GM21447 (cell line): ENCODE results near the gene BCORL1.

Experiments
- ATAC-seq: cut with Tn5 transposase; IDR thresholded peaks from one replicate; pipeline ENCODE4 v1.9.1; 2021; ENCODE audit not compliant: unreplicated experiment

BCORL1 gene, protein sequence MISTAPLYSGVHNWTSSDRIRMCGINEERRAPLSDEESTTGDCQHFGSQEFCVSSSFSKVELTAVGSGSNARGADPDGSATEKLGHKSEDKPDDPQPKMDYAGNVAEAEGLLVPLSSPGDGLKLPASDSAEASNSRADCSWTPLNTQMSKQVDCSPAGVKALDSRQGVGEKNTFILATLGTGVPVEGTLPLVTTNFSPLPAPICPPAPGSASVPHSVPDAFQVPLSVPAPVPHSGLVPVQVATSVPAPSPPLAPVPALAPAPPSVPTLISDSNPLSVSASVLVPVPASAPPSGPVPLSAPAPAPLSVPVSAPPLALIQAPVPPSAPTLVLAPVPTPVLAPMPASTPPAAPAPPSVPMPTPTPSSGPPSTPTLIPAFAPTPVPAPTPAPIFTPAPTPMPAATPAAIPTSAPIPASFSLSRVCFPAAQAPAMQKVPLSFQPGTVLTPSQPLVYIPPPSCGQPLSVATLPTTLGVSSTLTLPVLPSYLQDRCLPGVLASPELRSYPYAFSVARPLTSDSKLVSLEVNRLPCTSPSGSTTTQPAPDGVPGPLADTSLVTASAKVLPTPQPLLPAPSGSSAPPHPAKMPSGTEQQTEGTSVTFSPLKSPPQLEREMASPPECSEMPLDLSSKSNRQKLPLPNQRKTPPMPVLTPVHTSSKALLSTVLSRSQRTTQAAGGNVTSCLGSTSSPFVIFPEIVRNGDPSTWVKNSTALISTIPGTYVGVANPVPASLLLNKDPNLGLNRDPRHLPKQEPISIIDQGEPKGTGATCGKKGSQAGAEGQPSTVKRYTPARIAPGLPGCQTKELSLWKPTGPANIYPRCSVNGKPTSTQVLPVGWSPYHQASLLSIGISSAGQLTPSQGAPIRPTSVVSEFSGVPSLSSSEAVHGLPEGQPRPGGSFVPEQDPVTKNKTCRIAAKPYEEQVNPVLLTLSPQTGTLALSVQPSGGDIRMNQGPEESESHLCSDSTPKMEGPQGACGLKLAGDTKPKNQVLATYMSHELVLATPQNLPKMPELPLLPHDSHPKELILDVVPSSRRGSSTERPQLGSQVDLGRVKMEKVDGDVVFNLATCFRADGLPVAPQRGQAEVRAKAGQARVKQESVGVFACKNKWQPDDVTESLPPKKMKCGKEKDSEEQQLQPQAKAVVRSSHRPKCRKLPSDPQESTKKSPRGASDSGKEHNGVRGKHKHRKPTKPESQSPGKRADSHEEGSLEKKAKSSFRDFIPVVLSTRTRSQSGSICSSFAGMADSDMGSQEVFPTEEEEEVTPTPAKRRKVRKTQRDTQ (N-terminal part only)

DNA sequence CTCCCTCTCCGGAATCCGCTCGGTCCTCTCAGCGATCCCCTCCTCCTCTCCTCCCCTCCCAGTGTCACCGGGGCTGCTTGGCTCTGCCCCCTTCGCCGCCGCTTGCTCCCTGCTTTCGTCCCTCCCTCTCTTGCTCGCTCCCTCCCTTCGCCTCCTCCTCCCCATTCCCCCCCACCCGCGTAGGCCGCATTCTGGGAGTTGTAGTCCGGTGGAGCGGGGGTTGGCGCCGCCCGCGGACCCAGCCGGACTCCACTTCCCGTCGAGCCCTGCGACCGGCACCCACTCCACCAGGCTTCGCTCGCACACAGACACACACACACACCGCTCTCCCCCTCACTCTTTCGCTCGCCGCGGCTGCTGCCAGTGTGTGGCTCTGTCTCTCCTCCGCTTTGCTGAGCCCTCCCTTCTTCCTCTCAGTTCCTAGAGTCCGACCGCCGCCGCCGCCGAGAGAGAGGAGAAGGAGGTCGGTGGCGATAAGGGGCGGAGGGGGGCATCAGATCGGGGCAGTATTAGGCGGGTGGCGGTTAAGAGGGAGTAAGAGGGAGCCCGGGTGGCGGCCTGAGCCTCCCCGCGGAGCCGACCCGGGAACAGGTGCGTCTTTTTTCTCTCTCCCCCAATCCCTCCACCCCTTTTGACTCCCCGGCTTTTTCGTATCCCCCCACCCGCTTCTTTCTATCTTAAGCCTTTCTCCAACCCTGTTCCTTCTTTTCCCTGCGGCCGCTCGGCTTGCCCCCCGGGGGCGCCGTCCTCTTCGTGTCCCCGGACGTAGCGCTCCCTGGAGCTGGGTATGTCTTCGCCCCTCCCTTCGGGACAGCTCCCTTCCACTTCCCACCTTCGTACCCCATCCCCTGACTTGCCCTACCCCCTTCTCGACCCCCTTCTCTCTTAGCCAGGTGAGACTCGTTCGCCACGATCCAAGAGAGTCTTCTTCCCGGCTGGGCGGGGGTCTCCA lies at the start of gene BCORL1:
Gene BCORL1, plus strand, starts transcription at position 336 of the 952 bp plus-strand sequence. CDS start 22,597 bp downstream, outside the sequence.
- ATAC-seq, result peak; percentile 83

DNA sequence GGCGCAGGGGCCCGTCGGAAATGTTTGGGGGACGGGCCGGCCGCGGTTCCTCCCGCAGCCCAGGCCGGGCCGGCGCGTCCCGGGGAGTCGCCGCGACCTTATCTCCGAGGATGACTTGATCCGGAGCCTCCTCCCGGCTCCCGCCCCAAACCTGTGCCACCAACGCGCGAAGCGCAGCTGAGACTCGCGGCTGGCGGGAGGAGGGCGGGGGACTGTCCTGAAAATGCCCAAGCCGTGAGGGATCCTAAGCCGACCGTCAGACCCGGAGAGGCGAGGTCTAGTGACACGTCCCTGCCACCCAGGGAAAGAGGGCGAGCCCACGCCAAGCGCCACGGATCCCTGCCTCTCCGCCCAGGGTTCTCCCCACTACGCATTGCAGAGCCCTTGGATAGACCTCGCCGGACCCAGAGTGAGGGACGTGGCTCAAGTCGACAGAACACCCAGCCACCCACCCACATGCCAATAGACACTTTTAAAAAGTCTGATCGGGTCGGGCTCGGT lies 49.6 kb upstream of the BCORL1 start:
- ATAC-seq, result peak; percentile 7

DNA sequence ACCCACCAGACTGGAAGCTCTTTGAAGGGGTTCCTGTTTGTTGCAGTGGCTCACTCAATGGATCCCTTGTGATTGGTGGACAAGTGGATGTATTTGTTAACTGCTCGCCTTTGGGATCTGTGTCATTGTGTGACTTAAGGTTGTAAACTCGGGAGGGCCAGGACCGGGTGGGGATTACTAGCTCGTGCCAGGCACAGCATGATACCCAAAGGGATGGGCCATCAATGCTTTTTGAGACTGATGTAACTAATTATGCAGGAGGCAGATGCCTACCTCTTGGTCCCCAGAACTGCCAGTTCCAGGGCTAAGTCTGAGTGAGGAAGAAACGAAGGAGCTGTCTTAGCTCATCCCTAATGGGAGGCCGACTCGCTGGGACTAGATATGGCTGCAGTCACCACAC lies 48.7 kb upstream of the BCORL1 start:
- ATAC-seq, result no peak

DNA sequence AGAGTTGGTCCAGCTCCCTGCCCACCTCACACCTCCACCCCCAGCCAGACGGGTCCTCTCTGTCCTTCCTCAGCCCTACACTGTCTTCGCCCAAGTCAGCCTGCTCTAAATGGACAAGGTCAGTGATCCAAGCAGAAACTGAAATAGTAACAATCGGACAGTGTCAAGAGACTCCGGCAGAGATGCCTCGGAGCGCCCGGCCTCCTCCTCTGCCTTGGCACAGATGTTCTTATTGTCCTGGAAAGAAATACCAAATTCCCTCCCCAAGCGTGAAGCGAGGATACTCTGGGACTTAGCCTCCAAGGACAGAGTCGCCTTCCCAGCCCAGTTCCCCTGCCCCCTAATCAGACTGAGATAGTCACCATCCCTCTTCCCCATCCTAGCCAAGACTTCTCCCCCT lies 48.0 kb upstream of the BCORL1 start:
- no peak for ATAC-seq

DNA sequence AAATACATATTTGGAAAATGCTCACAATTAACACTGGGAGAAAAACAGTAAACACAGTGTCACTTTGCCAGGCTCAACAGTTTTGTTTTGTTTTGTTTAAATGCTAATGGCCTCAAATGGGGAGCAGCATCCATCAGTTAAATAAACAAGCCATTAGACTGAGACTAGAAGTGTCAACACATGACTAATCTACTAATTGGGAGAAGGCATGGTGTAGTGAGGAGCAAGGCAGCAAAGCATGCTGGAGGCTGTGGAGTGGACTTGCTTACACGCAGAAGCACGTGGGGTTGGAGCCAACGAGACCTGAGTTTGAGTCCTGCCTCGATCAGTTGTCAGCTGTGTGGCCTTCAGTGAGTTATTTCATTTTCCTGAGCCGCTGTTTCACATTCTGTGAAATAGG lies 47.5 kb upstream of the BCORL1 start:
- ATAC-seq, result no peak

DNA sequence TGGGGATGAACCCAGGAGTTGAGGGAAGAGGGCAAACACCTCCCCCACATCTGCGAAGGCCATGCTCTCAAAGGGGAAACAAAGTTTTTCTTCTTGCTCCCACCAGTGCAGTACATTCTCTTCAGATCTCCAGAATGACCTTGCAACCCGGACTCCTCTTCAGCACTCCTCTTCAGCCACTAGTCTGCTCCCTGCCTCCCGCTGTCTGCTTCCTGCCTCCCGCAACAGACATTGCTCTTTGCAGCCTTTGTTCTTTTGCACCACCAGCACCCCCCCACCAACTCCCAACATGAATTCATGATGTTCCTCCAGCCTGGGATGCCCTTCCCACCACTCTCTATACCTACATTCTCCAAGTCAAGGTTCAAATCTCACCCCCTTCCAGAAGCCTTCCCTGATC lies 44.4 kb upstream of the BCORL1 start:
- no peak for ATAC-seq

DNA sequence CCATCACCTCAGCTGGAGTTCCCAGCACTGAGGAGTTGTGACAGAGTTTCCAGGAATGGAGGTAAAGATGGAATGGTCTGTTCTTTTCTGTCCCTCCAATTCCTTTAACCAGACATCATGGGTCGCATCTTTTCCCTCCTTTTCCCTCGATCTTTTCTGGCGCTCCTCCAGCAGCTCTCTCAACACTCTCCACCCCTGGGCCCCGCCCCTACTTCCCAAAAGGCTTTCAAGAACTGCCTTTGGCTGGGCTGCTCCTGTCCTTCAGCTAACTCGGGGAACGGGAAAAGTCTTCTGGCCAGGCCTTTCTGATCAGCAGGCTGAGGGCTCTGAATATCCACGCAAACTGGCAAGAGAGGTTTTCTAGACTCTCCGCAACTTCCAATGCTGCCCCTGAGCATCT lies 42.4 kb upstream of the BCORL1 start:
- ATAC-seq, result no peak

DNA sequence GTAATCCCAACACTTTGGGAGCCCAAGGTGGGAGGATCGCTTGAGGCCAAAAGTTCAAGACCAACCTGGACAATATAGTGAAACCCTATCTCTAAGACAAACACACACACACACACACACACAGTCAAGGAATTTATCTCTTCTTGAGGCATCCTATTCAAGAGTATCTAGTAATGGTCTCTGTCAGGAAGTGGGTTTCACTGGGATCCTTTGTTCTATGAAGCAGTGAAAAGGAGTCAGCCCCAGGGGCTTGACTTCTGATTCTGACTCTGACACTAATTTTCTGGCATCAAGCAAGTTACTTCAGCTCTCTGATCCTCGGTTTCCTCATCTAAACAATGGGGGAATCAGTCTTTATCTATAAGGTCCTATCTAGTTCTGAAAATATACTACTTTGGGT lies 41.7 kb upstream of the BCORL1 start:
- no peak for ATAC-seq

DNA sequence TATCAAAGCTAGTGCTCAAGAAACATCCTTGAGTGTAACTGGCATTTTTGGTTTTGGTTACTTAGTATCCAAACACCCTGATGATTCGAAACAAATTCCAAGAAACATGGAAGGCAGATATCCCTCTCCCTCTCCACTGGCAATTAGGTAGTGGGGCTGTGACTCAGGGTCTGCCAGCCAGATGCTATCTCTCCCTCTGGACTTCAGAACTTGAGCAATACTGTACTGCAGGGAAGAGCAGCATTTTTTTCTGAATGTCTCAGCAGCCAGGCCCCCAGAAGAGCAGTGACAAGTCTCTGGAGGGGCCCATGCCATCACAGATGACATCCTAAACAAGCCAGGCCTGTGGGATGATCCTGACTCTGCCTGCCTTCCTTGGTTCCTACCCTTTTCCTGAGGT lies 37.3 kb upstream of the BCORL1 start:
- ATAC-seq, result no peak

DNA sequence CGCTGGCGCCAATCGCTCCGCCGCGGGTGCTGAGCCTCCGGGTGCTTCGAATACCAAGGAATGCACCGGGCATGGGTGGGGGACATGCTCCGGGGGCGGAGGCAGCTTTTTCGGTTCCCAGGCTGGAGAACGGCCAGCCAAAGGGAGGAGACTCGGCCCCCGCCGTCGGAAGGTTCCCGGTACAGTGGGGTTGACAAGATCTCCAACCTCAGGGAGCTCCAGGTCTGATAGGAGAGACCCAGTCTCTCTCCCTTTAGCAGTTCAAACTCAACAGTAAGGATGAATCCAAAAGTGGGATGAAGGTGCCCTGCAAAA lies 29.1 kb upstream of the BCORL1 start:
- no peak for ATAC-seq

DNA sequence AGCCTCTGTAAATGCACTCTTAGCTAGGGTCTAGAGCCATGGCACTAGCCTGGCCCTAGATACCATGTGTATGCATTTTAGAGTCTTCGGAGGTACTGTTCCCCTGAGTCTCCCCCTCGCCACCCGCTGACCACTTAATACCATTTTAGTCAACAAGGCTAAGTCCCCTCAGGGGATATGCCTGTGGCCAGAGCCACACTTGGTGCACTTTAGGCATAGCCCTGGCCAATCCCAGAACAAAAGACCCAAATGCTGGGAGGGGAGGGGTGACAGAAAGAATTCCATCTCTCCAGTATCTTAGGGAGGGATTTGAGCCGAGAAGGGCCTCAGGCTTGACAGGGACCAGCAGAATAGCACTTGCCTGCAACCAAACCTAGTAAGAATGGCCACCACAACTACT lies 28.6 kb upstream of the BCORL1 start:
- ATAC-seq, result no peak

DNA sequence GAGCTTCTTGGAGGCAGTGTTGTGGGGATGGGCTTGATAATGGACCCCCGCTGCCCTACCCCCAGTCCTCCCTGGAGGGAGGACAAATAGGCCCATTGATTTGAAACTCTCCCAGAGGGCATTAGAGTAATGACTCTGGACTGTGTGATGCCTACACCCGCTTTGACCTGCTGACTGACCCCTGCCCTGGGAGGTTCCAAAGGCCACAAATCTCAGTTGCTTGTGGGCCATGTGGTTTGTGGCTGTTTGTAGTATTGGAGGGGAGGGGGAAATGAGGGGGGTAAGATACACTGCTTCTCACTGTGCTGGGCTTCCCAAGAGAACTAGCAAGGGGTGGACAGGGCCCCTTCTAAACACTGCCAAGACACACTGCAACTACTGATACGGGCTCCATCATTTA lies 27.6 kb upstream of the BCORL1 start:
- ATAC-seq, result no peak

DNA sequence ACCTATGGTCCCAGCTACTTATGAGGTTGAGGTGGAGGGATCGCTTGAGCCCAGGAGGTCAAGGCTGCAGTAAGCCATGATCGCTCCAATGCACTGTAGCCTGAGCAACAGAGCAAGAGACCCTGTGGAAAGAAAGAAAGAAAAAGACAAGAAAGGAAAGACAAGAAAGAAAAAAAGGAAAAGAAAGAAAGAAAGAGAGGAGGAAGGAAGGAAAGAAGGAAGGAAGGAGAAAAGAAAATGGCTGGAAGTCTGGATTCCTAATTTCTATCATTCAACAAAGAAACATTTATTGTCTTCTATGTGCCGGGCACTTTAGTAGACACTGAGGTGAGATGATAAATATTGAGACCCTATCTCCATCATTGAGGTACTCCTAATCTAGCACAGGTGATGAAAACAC lies 26.8 kb upstream of the BCORL1 start:
- no peak for ATAC-seq

DNA sequence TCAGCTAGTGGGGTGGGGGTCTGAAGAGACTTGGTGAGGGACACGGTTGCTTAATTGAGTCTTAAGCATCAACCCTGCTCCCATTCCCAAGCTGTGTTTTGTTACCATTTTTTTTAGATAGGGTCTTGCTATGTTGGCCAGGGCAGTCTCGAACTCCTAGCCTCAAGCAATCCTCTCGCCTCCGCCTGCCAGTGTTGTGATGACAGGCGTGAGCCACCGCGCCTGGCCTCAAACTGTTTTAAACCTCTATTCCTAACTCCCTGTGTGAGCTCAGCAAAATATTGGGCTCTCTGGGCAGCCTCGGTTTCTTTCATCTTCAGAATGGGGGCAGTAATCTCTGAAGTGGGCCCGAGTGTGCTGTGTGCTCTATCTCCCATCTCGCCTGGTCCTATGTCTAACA lies 26.3 kb upstream of the BCORL1 start:
- no peak for ATAC-seq

DNA sequence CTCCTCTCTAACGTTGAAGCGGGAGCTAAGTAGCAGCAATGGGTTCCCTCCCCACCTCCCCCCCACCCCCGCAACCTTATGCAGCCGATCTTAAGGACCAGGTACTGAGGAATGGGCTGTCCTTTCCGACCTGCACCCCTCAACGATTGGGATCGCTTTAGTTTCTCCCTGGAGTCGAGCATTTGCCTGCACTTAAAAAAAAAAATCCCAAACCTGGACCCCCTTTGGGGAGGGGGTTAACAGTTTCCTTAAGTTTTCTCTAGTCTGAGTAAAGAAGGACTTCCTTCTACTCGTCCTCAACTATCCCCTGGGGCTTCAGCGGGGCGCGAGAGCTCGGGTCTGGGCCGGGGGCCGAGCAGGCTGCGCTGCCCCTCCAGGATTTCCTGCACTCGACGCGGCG lies 25.7 kb upstream of the BCORL1 start:
- ATAC-seq, result no peak

DNA sequence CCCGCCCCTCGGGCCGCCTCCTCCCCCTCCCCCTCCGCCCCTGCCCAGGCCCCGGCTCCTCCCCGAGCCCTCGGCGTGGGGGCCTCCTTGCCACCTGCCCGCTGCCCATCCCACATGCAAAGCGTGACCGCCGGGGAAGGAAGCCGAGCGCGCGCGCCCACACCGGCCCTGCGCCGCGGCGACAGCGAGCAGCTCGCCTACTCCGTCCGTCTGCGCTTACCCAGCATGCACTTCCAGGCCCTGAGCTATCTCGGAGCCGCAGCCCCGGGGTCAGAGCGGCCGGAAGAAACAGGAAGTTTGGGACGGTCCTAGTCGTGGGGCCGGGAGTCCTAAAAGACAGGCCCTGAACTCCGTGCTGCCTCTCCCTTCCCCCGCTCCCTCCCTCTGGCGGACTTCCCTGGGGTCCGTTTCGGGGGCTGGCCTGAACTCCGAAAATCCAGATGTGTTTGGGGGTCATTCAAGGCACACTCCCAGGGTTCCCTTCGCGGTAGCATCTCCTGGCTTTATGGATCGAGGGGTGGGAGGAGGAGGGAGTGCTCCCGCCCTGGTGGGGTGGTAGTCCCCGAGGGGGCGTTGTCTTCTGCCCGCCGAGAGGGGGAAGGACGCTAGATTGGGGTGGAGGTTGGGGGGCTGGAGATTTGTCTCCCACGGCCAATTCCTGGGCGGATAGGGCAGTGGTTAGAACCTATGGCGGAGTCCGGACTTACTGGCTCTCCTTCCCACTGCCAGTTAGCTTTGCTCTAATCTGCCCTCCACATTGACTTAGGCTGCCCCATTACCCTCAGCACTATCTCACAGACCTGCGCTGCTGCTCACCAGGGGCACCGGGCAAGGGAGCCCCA lies 25.0 kb upstream of the BCORL1 start:
- peak; percentile 70 for ATAC-seq

DNA sequence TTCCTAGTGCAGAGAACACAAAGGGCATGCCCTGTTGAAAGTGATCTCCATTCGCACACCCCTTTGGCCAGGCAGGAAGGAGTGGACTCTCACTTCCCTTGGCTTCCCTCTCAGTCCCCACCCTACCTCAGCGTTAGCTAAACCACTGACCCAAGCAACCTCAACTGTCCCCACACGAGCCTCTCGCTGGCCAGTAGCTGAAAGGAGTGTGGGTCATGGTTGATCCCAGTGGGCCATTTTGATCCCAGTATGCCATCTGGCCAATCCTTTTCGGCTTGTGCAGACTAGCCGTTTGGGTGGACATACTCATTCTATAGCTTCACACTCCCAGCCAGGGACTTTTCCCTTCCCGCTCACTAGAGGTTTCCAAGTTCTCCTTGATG lies 24.4 kb upstream of the BCORL1 start:
- no peak for ATAC-seq

DNA sequence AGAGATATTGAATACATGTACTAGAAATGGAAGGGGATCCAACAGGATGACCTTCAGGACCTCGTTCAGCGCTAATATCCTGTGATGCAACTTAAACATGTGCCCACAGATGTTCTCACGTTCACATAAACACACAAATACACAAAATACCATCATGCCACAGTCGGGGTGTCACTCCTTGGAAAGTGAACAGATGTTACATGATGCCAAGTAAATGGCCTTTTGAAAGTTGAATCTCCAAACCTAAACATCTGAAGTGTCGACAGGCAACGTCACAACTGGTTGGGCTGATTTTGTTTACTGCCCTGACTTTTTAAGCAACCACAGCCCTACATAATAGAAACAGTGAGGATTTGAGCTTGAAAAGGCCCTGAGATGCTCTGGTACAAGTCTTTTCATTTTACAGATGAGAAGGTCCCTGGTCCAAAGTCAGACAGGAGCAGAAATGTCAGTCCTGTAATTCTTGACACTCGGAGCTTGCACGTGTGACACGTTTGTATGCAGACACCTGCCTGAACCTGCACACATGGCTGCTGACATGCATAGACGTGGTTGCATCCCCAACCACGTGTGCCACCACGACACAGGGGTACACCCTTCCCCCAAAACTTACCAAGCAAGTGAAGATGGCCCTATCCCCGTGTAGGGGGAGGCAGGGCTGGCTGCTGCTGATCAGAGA lies 23.5 kb upstream of the BCORL1 start:
- ATAC-seq, result no peak

DNA sequence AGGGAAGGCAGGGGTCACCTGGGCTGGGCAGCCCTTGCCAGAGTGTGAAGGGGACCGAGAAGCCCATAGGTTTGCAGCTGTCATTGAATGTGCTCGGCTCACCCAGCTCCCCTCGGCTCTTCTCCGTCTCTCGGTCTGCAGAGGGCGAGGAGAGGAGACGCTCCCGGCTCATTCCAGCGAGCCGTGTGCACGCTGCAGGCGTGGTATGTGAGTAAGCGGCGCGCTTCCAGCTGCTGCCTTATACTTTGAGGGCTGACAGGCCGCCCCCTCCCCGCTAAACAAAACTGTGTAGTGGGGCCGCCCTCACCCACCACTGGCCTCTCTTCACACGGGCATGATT lies 23.0 kb upstream of the BCORL1 start:
- no peak for ATAC-seq
